Diencephalon (tissue), 1 donor: ENCODE results near the gene RABGAP1. TPM values are rescaled to one million over a fixed set of nuclear protein-coding genes. Genes with fewer than 3 reads are reported as not detected.

Source experiments
- small RNA-seq: library from RNA; depleted of rRNA; stranded (forward); fragments of <200 nt; gene quantifications from one replicate; pipeline ENCODE3, GENCODE V24; 2014
- total RNA-seq: library from RNA; depleted of rRNA; stranded (reverse); fragments of >200 nt; gene quantifications from one replicate; pipeline ENCODE4 v1.2.3, GENCODE V29; 2014

The RABGAP1 gene
- 113 TPM for total RNA-seq

GRCh38 chr9:122940749-122941581, at the start of gene RABGAP1:
RABGAP1 (plus strand) TSS chr9:122941020; CDS start chr9:122957060, 16,040 bp downstream.

GRCh38 chr9:122904823-122905710, 35.8 kb upstream of the RABGAP1 start, which contains the start of gene RC3H2:
RC3H2 (minus strand) TSS chr9:122905359; CDS start chr9:122897509, 7,850 bp downstream.

GRCh38 chr9:122912964-122913673, 27.7 kb upstream of the RABGAP1 start, which contains the start of gene ZBTB6:
ZBTB6 (minus strand) TSS chr9:122913323; CDS start chr9:122912072, 1,251 bp downstream.

GRCh38 chr9:122931226-122932121, 9.3 kb upstream of the RABGAP1 start, which contains the start of gene ZBTB26:
ZBTB26 (minus strand) TSS chr9:122931512; CDS start chr9:122919934, 11,578 bp downstream.

GRCh38 chr9:123033352-123033751, 92.5 kb downstream of the RABGAP1 start, which contains the start of gene GPR21:
GPR21 (plus strand) TSS chr9:123033667; CDS start chr9:123034567, 900 bp downstream.

Small RNAs within 50 kb of the gene (small RNA-seq; reads per million reads assigned to genes)
- gene GPR21 (not detected), gene RNY1P15 (not detected)

Other genes with a start within 250 kb of the RABGAP1 start
- gene OR1L4, start 217.0 kb upstream of the RABGAP1 start, total RNA-seq = not detected
- not detected for gene OR1L6, start 198.7 kb upstream of the RABGAP1 start, total RNA-seq
- not detected for gene OR5C1, start 152.1 kb upstream of the RABGAP1 start, total RNA-seq
- not detected for gene OR1K1, start 140.9 kb upstream of the RABGAP1 start, total RNA-seq
- gene PDCL, start 112.4 kb upstream of the RABGAP1 start, total RNA-seq = 51.2 TPM
- 98.5 TPM for gene RC3H2, start 35.7 kb upstream of the RABGAP1 start, total RNA-seq
- 55.4 TPM for gene ZBTB6, start 27.7 kb upstream of the RABGAP1 start, total RNA-seq
- gene ZBTB26, start 9.5 kb upstream of the RABGAP1 start, total RNA-seq = 10.4 TPM
- gene GPR21, start 92.6 kb downstream of the RABGAP1 start, total RNA-seq = 14.3 TPM